ENCODE data around the gene IL1RAP. TPM values are rescaled to one million over a fixed set of nuclear protein-coding genes. Genes with fewer than 3 reads are reported as not detected.

IL1RAP gene
- total and polyA plus RNA-seq, 4 donors = 15.4 to 26.7 (median 21.4) TPM

- no peaks in the 10 kb centered on the region for H3K27me3 ChIP-seq (ENCODE audit: control insufficient read depth, insufficient read depth, low read length)
- H3K9me3 ChIP-seq (ENCODE audit: control insufficient read depth, insufficient read depth, low read length) = no peaks in the 10 kb centered on the region
- 60% methylated on average over 1 of the region's 3 CpGs for WGBS (ENCODE audit: insufficient coverage)
- no peak overlapping the region for H3K27ac ChIP-seq (ENCODE audit: low read depth, low read length)
- no peak overlapping the region for H3K4me3 ChIP-seq (ENCODE audit: low read depth, low read length)
- H3K36me3 ChIP-seq (ENCODE audit: control insufficient read depth, insufficient read depth, low read length) = no peaks in the 10 kb centered on the region
- no peaks in the 10 kb centered on the region for H3K4me1 ChIP-seq (ENCODE audit: control insufficient read depth, insufficient read depth, low read length)
- no peak for DNase-seq (ENCODE audit: low read depth in 4 of 6, low spot score in 6 of 6)
Observed at GRCh38 chr3:190579514-190580137, 65.7 kb downstream of the IL1RAP start.

DNA sequence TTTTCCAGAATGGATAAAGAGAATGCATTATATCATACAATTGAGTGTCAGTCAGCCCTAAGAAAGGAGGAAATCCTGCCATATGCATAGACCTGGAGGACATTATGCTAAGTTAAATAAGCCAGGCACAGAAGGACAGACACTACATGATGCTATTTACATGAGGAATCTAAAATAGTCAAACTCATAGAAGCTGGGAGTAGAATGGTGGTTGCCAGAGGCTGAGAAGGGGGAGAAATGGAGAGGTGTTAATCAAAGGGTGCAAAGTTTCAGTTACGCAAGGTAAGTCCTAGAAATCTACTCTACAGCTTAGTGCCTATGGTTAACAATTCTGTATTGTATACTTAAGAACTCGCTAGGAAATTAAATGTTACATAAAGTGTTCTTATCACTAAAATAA lies 66.5 kb downstream of the IL1RAP start:
- Histone ChIP-seq H3K27ac (ENCODE audit: low read depth, low read length) (no peak overlapping the region), H3K4me3 (ENCODE audit: low read depth, low read length) (no peak overlapping the region), H3K36me3 (ENCODE audit: control insufficient read depth, insufficient read depth, low read length) (no peaks in the 10 kb centered on the region), H3K27me3 (ENCODE audit: control insufficient read depth, insufficient read depth, low read length) (no peaks in the 10 kb centered on the region), H3K4me1 (ENCODE audit: control insufficient read depth, insufficient read depth, low read length) (no peaks in the 10 kb centered on the region), H3K9me3 (ENCODE audit: control insufficient read depth, insufficient read depth, low read length) (no peaks in the 10 kb centered on the region)
- no CpG with 5 or more reads among the region's 2 CpGs for WGBS (ENCODE audit: insufficient coverage)
- no peak for DNase-seq (ENCODE audit: low read depth in 4 of 6, low spot score in 6 of 6)

DNA sequence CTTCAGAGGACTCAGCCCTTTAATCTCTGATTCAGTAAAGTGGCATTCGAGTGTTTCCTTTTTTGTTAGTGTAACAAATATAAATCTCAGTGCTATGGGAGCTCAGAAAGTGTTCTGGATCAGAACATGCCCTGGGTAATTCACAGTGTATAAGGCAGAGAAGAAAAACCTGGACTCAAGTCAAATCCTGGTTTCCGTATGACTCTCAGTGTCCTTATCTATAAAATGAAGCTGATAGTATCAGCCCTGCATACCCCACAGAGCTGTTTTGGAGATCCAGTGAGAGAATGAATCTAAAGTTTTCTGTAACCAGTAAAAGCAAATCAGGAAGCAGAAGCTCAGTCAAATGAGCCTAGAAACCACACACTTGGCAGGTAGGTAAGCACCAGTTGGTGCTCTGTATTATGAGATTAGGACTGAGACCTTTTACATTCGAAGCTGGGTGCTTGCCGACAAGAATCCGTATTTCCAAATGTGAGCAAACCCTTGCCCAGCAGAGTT lies 67.2 kb downstream of the IL1RAP start:
- 84% methylated on average over 4 of the region's 5 CpGs for WGBS (ENCODE audit: insufficient coverage)

GRCh38 chr3:190582667-190583066 lies 68.8 kb downstream of the IL1RAP start:
- no peak for DNase-seq (ENCODE audit: low read depth in 4 of 6, low spot score in 6 of 6)

More for the DNA sequence above, 67.2 kb downstream of the IL1RAP start:
- DNase-seq (ENCODE audit: low read depth in 4 of 6, low spot score in 6 of 6) = no peak
- Histone ChIP-seq H3K36me3 (ENCODE audit: control insufficient read depth, insufficient read depth, low read length) (no peaks in the 10 kb centered on the region), H3K27ac (ENCODE audit: low read depth, low read length) (no peak overlapping the region), H3K9me3 (ENCODE audit: control insufficient read depth, insufficient read depth, low read length) (no peaks in the 10 kb centered on the region), H3K27me3 (ENCODE audit: control insufficient read depth, insufficient read depth, low read length) (no peaks in the 10 kb centered on the region), H3K4me3 (ENCODE audit: low read depth, low read length) (no peak overlapping the region), H3K4me1 (ENCODE audit: control insufficient read depth, insufficient read depth, low read length) (no peaks in the 10 kb centered on the region)

DNA sequence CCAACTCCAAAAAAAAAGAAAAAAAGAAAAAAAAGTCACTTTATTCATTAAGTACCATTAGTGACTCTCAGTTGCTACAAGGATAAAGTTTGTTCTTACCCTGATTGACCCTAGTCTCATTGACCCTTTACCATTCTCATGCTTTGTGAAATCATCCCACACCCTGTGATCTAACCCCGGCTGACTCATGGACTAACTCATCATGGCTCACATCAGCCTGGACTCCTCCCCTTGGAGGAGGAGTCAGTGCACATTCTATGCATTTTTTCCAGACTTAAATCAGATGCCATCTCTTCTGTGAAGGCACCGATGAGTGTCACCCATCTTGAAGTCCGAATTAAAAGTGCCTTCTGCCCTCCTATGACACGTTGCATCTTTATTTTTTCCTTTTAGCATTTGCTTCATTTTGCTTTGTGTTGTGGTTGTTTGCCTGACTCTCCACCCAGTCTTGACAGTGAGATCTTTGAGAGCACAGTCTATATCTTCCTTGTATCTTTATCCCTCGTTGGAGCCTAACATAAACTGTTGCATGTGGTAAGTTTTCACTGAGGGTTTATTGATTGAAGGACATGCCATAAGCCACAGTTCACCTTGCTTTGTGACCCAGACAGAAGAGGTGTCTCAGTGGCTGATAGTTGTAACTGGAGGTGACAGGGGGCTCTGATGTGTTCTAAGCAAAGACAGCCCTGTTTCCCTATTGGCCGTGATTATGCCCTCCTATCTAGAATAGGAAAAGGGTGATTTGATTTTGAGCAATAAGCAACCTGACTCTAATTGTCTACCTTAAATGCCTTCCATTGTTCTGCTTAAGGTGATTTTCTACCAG lies 72.1 kb downstream of the IL1RAP start:
- Histone ChIP-seq H3K4me1 (ENCODE audit: control insufficient read depth, insufficient read depth, low read length) (no peaks in the 10 kb centered on the region), H3K36me3 (ENCODE audit: control insufficient read depth, insufficient read depth, low read length) (no peaks in the 10 kb centered on the region), H3K9me3 (ENCODE audit: control insufficient read depth, insufficient read depth, low read length) (no peaks in the 10 kb centered on the region), H3K27me3 (ENCODE audit: control insufficient read depth, insufficient read depth, low read length) (no peaks in the 10 kb centered on the region), H3K27ac (ENCODE audit: low read depth, low read length) (no peak overlapping the region), H3K4me3 (ENCODE audit: low read depth, low read length) (no peak overlapping the region)
- DNase-seq (ENCODE audit: low read depth in 4 of 6, low spot score in 6 of 6) = no peak
- 86% methylated on average over 2 of the region's 6 CpGs for WGBS (ENCODE audit: insufficient coverage)

More at GRCh38 chr3:190582667-190583066, 68.8 kb downstream of the IL1RAP start:
- H3K27ac ChIP-seq (ENCODE audit: low read depth, low read length) = no peak overlapping the region
- no peaks in the 10 kb centered on the region for H3K27me3 ChIP-seq (ENCODE audit: control insufficient read depth, insufficient read depth, low read length)
- H3K4me1 ChIP-seq (ENCODE audit: control insufficient read depth, insufficient read depth, low read length) = no peaks in the 10 kb centered on the region
- no peaks in the 10 kb centered on the region for H3K9me3 ChIP-seq (ENCODE audit: control insufficient read depth, insufficient read depth, low read length)
- 100% methylated on average over 1 of the region's 2 CpGs for WGBS (ENCODE audit: insufficient coverage)
- no peaks in the 10 kb centered on the region for H3K36me3 ChIP-seq (ENCODE audit: control insufficient read depth, insufficient read depth, low read length)
- H3K4me3 ChIP-seq (ENCODE audit: low read depth, low read length) = no peak overlapping the region

- DNase-seq (ENCODE audit: low read depth in 4 of 6, low spot score in 6 of 6) = peak in 1 of 6 donors; percentile 12
- WGBS (ENCODE audit: insufficient coverage) = no CpG with 5 or more reads among the region's 4 CpGs
- no peaks in the 10 kb centered on the region for H3K36me3 ChIP-seq (ENCODE audit: control insufficient read depth, insufficient read depth, low read length)
- H3K9me3 ChIP-seq (ENCODE audit: control insufficient read depth, insufficient read depth, low read length) = no peaks in the 10 kb centered on the region
- H3K4me1 ChIP-seq (ENCODE audit: control insufficient read depth, insufficient read depth, low read length) = no peaks in the 10 kb centered on the region
- H3K4me3 ChIP-seq (ENCODE audit: low read depth, low read length) = no peak overlapping the region
- H3K27ac ChIP-seq (ENCODE audit: low read depth, low read length) = no peak overlapping the region
- H3K27me3 ChIP-seq (ENCODE audit: control insufficient read depth, insufficient read depth, low read length) = no peaks in the 10 kb centered on the region
Observed at GRCh38 chr3:190586631-190587011, 72.7 kb downstream of the IL1RAP start.

- H3K27ac ChIP-seq (ENCODE audit: low read depth, low read length) = no peak overlapping the region
- no peak overlapping the region for H3K4me3 ChIP-seq (ENCODE audit: low read depth, low read length)
- WGBS (ENCODE audit: insufficient coverage) = no CpG with 5 or more reads among the region's 2 CpGs
- H3K27me3 ChIP-seq (ENCODE audit: control insufficient read depth, insufficient read depth, low read length) = no peaks in the 10 kb centered on the region
- no peaks in the 10 kb centered on the region for H3K36me3 ChIP-seq (ENCODE audit: control insufficient read depth, insufficient read depth, low read length)
- no peaks in the 10 kb centered on the region for H3K4me1 ChIP-seq (ENCODE audit: control insufficient read depth, insufficient read depth, low read length)
- no peaks in the 10 kb centered on the region for H3K9me3 ChIP-seq (ENCODE audit: control insufficient read depth, insufficient read depth, low read length)
- DNase-seq (ENCODE audit: low read depth in 4 of 6, low spot score in 6 of 6) = no peak
Observed at GRCh38 chr3:190588570-190588969, 74.7 kb downstream of the IL1RAP start.

GRCh38 chr3:190589326-190589725 lies 75.4 kb downstream of the IL1RAP start:
- Histone ChIP-seq H3K36me3 (ENCODE audit: control insufficient read depth, insufficient read depth, low read length) (no peaks in the 10 kb centered on the region), H3K27ac (ENCODE audit: low read depth, low read length) (no peak overlapping the region), H3K9me3 (ENCODE audit: control insufficient read depth, insufficient read depth, low read length) (no peaks in the 10 kb centered on the region), H3K27me3 (ENCODE audit: control insufficient read depth, insufficient read depth, low read length) (no peaks in the 10 kb centered on the region), H3K4me3 (ENCODE audit: low read depth, low read length) (no peak overlapping the region), H3K4me1 (ENCODE audit: control insufficient read depth, insufficient read depth, low read length) (no peaks in the 10 kb centered on the region)
- DNase-seq (ENCODE audit: low read depth in 4 of 6, low spot score in 6 of 6) = peak in 1 of 6 donors; percentile 12
- WGBS (ENCODE audit: insufficient coverage) = 72% methylated on average over 7 of the region's 7 CpGs

GRCh38 chr3:190591080-190591479 lies 77.2 kb downstream of the IL1RAP start:
- Histone ChIP-seq H3K27me3 (ENCODE audit: control insufficient read depth, insufficient read depth, low read length) (no peaks in the 10 kb centered on the region), H3K9me3 (ENCODE audit: control insufficient read depth, insufficient read depth, low read length) (no peaks in the 10 kb centered on the region), H3K36me3 (ENCODE audit: control insufficient read depth, insufficient read depth, low read length) (no peaks in the 10 kb centered on the region), H3K27ac (ENCODE audit: low read depth, low read length) (no peak overlapping the region), H3K4me3 (ENCODE audit: low read depth, low read length) (no peak overlapping the region), H3K4me1 (ENCODE audit: control insufficient read depth, insufficient read depth, low read length) (no peaks in the 10 kb centered on the region)
- no peak for DNase-seq (ENCODE audit: low read depth in 4 of 6, low spot score in 6 of 6)
- WGBS (ENCODE audit: insufficient coverage) = no CpG with 5 or more reads among the region's 6 CpGs

- no peak for DNase-seq (ENCODE audit: low read depth in 4 of 6, low spot score in 6 of 6)
- no peaks in the 10 kb centered on the region for H3K27me3 ChIP-seq (ENCODE audit: control insufficient read depth, insufficient read depth, low read length)
- no peak overlapping the region for H3K4me3 ChIP-seq (ENCODE audit: low read depth, low read length)
- H3K36me3 ChIP-seq (ENCODE audit: control insufficient read depth, insufficient read depth, low read length) = no peaks in the 10 kb centered on the region
- H3K27ac ChIP-seq (ENCODE audit: low read depth, low read length) = no peak overlapping the region
- no peaks in the 10 kb centered on the region for H3K9me3 ChIP-seq (ENCODE audit: control insufficient read depth, insufficient read depth, low read length)
- no peaks in the 10 kb centered on the region for H3K4me1 ChIP-seq (ENCODE audit: control insufficient read depth, insufficient read depth, low read length)
- 60% methylated on average over 1 of the region's 2 CpGs for WGBS (ENCODE audit: insufficient coverage)
Observed at GRCh38 chr3:190593075-190593474, 79.2 kb downstream of the IL1RAP start.

Measured in spinal cord (tissue), 10 donors.